Liver (tissue), 9 donors: ENCODE results near the gene ANKZF1. TPM values are rescaled to one million over a fixed set of nuclear protein-coding genes. Genes with fewer than 3 reads are reported as not detected.

Experiments used
- DNase-seq: peaks from one replicate; pipeline ENCODE4 v3.0.0-alpha.2; 2017; ENCODE audit warnings: low spot score
- H3K27ac ChIP-seq, 2 donors: one replicate each; pipeline ENCODE4 v1.7.0; 2013; ENCODE audit warnings: inconsistent platforms in 2 of 2, low read length in 2 of 2, control low read depth in 1 of 2, low read depth in 1 of 2, mild to moderate bottlenecking in 1 of 2
- H3K27me3 ChIP-seq, 4 donors: one replicate each; pipeline versions ENCODE4 v1.6.1 to v1.7.0; 2013; ENCODE audit warnings: low read length in 3 of 4, inconsistent platforms in 1 of 4, mild to moderate bottlenecking in 1 of 4, moderate library complexity in 1 of 4; ENCODE audit not compliant: control insufficient read depth in 4 of 4, insufficient read depth in 4 of 4
- H3K36me3 ChIP-seq, 4 donors: one replicate each; pipeline versions ENCODE4 v1.6.1 to v1.7.0; 2013; ENCODE audit warnings: low read length in 3 of 4, mild to moderate bottlenecking in 3 of 4, low read depth in 1 of 4, moderate library complexity in 1 of 4; ENCODE audit not compliant: control insufficient read depth in 4 of 4, insufficient read depth in 3 of 4
- H3K4me1 ChIP-seq, 4 donors: one replicate each; pipeline versions ENCODE4 v1.6.1 to v1.7.0; 2013; ENCODE audit warnings: low read length in 3 of 4, mild to moderate bottlenecking in 3 of 4, moderate library complexity in 1 of 4; ENCODE audit not compliant: control insufficient read depth in 4 of 4, insufficient read depth in 4 of 4
- H3K4me3 ChIP-seq, 3 donors: one replicate each; pipeline versions ENCODE4 v1.6.1 to v1.7.0; 2013; ENCODE audit warnings: low read length in 3 of 3, control low read depth in 1 of 3, low read depth in 1 of 3, mild to moderate bottlenecking in 1 of 3
- H3K9ac ChIP-seq, 2 donors: one replicate each; pipeline ENCODE4 v1.7.0; 2013; ENCODE audit warnings: low read length in 2 of 2, mild to moderate bottlenecking in 2 of 2, moderate library complexity in 2 of 2, control low read depth in 1 of 2, low read depth in 1 of 2
- H3K9me3 ChIP-seq, 4 donors: one replicate each; pipeline versions ENCODE4 v1.6.1 to v1.7.0; 2013; ENCODE audit warnings: low read length in 3 of 4; ENCODE audit not compliant: control insufficient read depth in 4 of 4
- ATF3 ChIP-seq: IDR thresholded peaks from 2 replicates; pipeline ENCODE4 v1.6.1; 2016; ENCODE audit warnings: antibody characterized with exemption
- CTCF ChIP-seq: fragments of 150-350 bp; IDR thresholded peaks from 2 replicates; pipeline ENCODE4 v1.5.1; 2017; ENCODE audit warnings: improper control_type of control experiment, low read depth, low read length; ENCODE audit not compliant: missing input control
- EGR1 ChIP-seq, 2 donors: IDR thresholded peaks; 2 replicates each; pipeline ENCODE4 v1.6.1; 2016 to 2018; ENCODE audit warnings: antibody characterized with exemption in 2 of 2, low read depth in 2 of 2
- FOXA1 ChIP-seq: IDR thresholded peaks from 2 replicates; pipeline ENCODE4 v1.6.1; 2016; ENCODE audit warnings: antibody characterized with exemption
- FOXA2 ChIP-seq: IDR thresholded peaks from 2 replicates; pipeline ENCODE4 v1.6.1; 2016; ENCODE audit warnings: antibody characterized with exemption
- HNF4G ChIP-seq: IDR thresholded peaks from 2 replicates; pipeline ENCODE4 v1.6.1; 2016; ENCODE audit warnings: antibody characterized with exemption
- JUND ChIP-seq, 2 donors: IDR thresholded peaks; 2 replicates each; pipeline ENCODE4 v1.6.1; 2016; ENCODE audit warnings: antibody characterized with exemption in 2 of 2
- MAX ChIP-seq: IDR thresholded peaks from 2 replicates; pipeline ENCODE4 v1.6.1; 2016; ENCODE audit warnings: antibody characterized with exemption
- NR2F2 ChIP-seq: IDR thresholded peaks from 2 replicates; pipeline ENCODE4 v1.6.1; 2016; ENCODE audit warnings: antibody characterized with exemption
- RAD21 ChIP-seq, 2 donors: IDR thresholded peaks; 2 replicates each; pipeline ENCODE4 v1.6.1; 2016; ENCODE audit warnings: antibody characterized with exemption in 2 of 2, mild to moderate bottlenecking in 2 of 2
- REST ChIP-seq: IDR thresholded peaks from 2 replicates; pipeline ENCODE4 v1.6.1; 2016; ENCODE audit warnings: antibody characterized with exemption, mild to moderate bottlenecking
- RXRA ChIP-seq, 2 donors: IDR thresholded peaks; 2 replicates each; pipeline ENCODE4 v1.6.1; 2017 to 2018; ENCODE audit warnings: antibody characterized with exemption in 2 of 2, mild to moderate bottlenecking in 1 of 2
- SP1 ChIP-seq: IDR thresholded peaks from 2 replicates; pipeline ENCODE4 v1.6.1; 2018; ENCODE audit warnings: antibody characterized with exemption, mild to moderate bottlenecking
- YY1 ChIP-seq: IDR thresholded peaks from 2 replicates; pipeline ENCODE4 v1.6.1; 2016; ENCODE audit warnings: antibody characterized with exemption, mild to moderate bottlenecking
- ZBTB33 ChIP-seq: IDR thresholded peaks from 2 replicates; pipeline ENCODE4 v1.6.1; 2016; ENCODE audit warnings: antibody characterized with exemption
- WGBS: extraction: QIAGEN DNeasy Blood & Tissue Kit; methylation state at CpG from one replicate; pipeline ENCODE4 v1.1.7; 2013; 5-methylcytosine and 5-hydroxymethylcytosine counted together
- polyA plus RNA-seq, 2 donors: library from polyadenylated mRNA; stranded (reverse) in 1 of 2; unstranded in 1 of 2; fragments of 200-250 nt in 1 of 2; fragments of >200 nt in 1 of 2; fragmentation: Nextera tagmentation in 1 of 2; extraction: Ambion mirVana in 1 of 2; gene quantifications; one replicate each; pipeline versions ENCODE4 v1.2.1 to v1.2.3, GENCODE V29; 2013 to 2015
- total RNA-seq, 2 donors: library from RNA; depleted of rRNA; stranded (reverse); fragments of >200 nt; gene quantifications; one replicate each; pipeline ENCODE4 v1.2.3, GENCODE V29; 2014
- donor health status: healthy.
- donor health status: healthy.
- donor health status: healthy.
- donor health status: healthy.
- donor health status: healthy.

The ANKZF1 gene
- total and polyA plus RNA-seq, 4 donors, result 9.0 to 30.6 (median 20.5) TPM

- no peak for TF ChIP-seq HNF4G
- no peak for TF ChIP-seq FOXA1
- TF ChIP-seq NR2F2, result no peak
- no peak for TF ChIP-seq FOXA2
- TF ChIP-seq RXRA (IDR thresholded peaks at IDR 0.05), result no peak
- TF ChIP-seq JUND (IDR thresholded peaks at IDR 0.05), result no peak
- no peak for TF ChIP-seq ZBTB33
- TF ChIP-seq CTCF, result no peak
- no peak for TF ChIP-seq EGR1 (IDR thresholded peaks at IDR 0.05; ENCODE audit: low read depth in 2 of 2)
- no peak for TF ChIP-seq REST
- TF ChIP-seq ATF3, result no peak
- TF ChIP-seq SP1, result no peak
- TF ChIP-seq RAD21 (IDR thresholded peaks at IDR 0.05), result no peak
- Histone ChIP-seq H3K36me3 (peaks cover 11 to 37% (median 15%) of the 10 kb centered on the region in 4 donors), H3K27me3 (no peaks in the 10 kb centered on the region), H3K4me1 (peaks cover 3 to 17% (median 16%) of the 10 kb centered on the region in 4 donors), H3K9ac (no peak overlapping the region), H3K27ac (no peak overlapping the region), H3K4me3 (no peak overlapping the region), H3K9me3 (no peaks in the 10 kb centered on the region)
- 89% methylated on average over 8 of the region's 8 CpGs for WGBS
- DNase-seq, result peak; percentile 32
These were observed 16.6 kb upstream of the ANKZF1 start for GRCh38 chr2:219213026-219213415.

- H3K36me3 ChIP-seq, result peaks cover 11 to 37% (median 15%) of the 10 kb centered on the region in 4 donors
- peaks cover 0 to 17% (median 13%) of the 10 kb centered on the region in 4 donors for H3K4me1 ChIP-seq
- H3K9ac ChIP-seq, result no peak overlapping the region
These were observed 16.0 kb upstream of the ANKZF1 start for GRCh38 chr2:219213486-219214071.

More at GRCh38 chr2:219213486-219214071, 16.0 kb upstream of the ANKZF1 start:
- whole genome bisulfite sequencing, result 96% methylated on average over 10 of the region's 10 CpGs
- Histone ChIP-seq H3K9me3 (no peaks in the 10 kb centered on the region), H3K4me3 (no peak overlapping the region), H3K27ac (no peak overlapping the region), H3K27me3 (no peaks in the 10 kb centered on the region)
- TF ChIP-seq YY1, result no peak
- TF ChIP-seq RXRA (IDR thresholded peaks at IDR 0.05), result no peak
- TF ChIP-seq JUND (IDR thresholded peaks at IDR 0.05), result no peak
- TF ChIP-seq ATF3, result no peak
- no peak for TF ChIP-seq CTCF
- no peak for TF ChIP-seq ZBTB33
- no peak for TF ChIP-seq EGR1 (IDR thresholded peaks at IDR 0.05; ENCODE audit: low read depth in 2 of 2)
- TF ChIP-seq MAX, result no peak
- TF ChIP-seq HNF4G, result no peak
- DNase-seq, result peak; percentile 29
